ENCODE data around the gene SLC27A4.

SLC27A4 gene

GRCh38 chr9:128296340-128297220 lies 43.7 kb upstream of the SLC27A4 start:
- Histone ChIP-seq H3K4ac (ENCODE audit: low read length) (no peak overlapping the region), H2AFZ (ENCODE audit: low read length) (no peak overlapping the region), H2BK15ac (ENCODE audit: low read length) (no peak overlapping the region), H4K8ac (ENCODE audit: low read depth, low read length) (no peak overlapping the region), H3K9me3 (replicated peaks in 1 of 2; ENCODE audit: control insufficient read depth in 2 of 2, insufficient read depth in 1 of 2, low read depth in 1 of 2, low read length in 2 of 2) (no peaks in the 10 kb centered on the region), H3K36me3 (replicated peaks in 1 of 2; ENCODE audit: control insufficient read depth in 2 of 2, insufficient read depth in 2 of 2, low read length in 2 of 2) (no peaks in the 10 kb centered on the region), H2BK5ac (ENCODE audit: low read length) (no peak overlapping the region), H3K4me1 (ENCODE audit: control insufficient read depth in 2 of 2, insufficient read depth in 1 of 2, low read depth in 1 of 2, low read length in 2 of 2) (no peaks in the 10 kb centered on the region), H3K27me3 (ENCODE audit: control insufficient read depth in 3 of 3, insufficient read depth in 3 of 3, low read depth in 1 of 3, low read length in 3 of 3) (no peaks in the 10 kb centered on the region), H3K4me3 (ENCODE audit: low read length in 2 of 2) (peak overlapping the region in 1 of 2 donors; percentile 4), H2BK120ac (ENCODE audit: low read depth, low read length) (no peak overlapping the region), H3K27ac (replicated peaks; ENCODE audit: low read length) (no peak overlapping the region), H3K9ac (ENCODE audit: low read depth, low read length, poor library complexity) (no peak overlapping the region), H3K18ac (ENCODE audit: low read length) (no peak overlapping the region), H2BK12ac (ENCODE audit: low read length) (no peak overlapping the region), H3K14ac (ENCODE audit: low read length) (no peak overlapping the region), H3K79me1 (ENCODE audit: low read depth, low read length) (peaks cover 2% of the 10 kb centered on the region), H3K4me2 (ENCODE audit: insufficient read depth, low read length, poor library complexity, severe bottlenecking) (no peak overlapping the region), H3K23ac (ENCODE audit: low read depth, low read length, poor library complexity) (peak overlapping the region; percentile 34), H2AK5ac (ENCODE audit: low read depth, low read length) (no peak overlapping the region), H4K91ac (ENCODE audit: low read depth, low read length, poor library complexity) (no peak overlapping the region)
- WGBS, 2 donors (ENCODE audit: extremely low coverage in 2 of 2, insufficient read length in 2 of 2, insufficient replicate concordance in 1 of 2) = no CpG with 5 or more reads among the region's 16 CpGs
- no peak for DNase-seq (ENCODE audit: low spot score)

GRCh38 chr9:128297221-128297773 lies 43.0 kb upstream of the SLC27A4 start:
- DNase-seq (ENCODE audit: low spot score) = no peak
- H3K4me2 ChIP-seq (ENCODE audit: insufficient read depth, low read length, poor library complexity, severe bottlenecking) = no peak overlapping the region
- H3K23ac ChIP-seq (ENCODE audit: low read depth, low read length, poor library complexity) = no peak overlapping the region
- no peaks in the 10 kb centered on the region for H3K9me3 ChIP-seq (replicated peaks in 1 of 2; ENCODE audit: control insufficient read depth in 2 of 2, insufficient read depth in 1 of 2, low read depth in 1 of 2, low read length in 2 of 2)
- H3K4me3 ChIP-seq (ENCODE audit: low read length in 2 of 2) = no peak overlapping the region
- H2BK15ac ChIP-seq (ENCODE audit: low read length) = no peak overlapping the region
- H3K4ac ChIP-seq (ENCODE audit: low read length) = no peak overlapping the region
- H3K79me1 ChIP-seq (ENCODE audit: low read depth, low read length) = peaks cover 2% of the 10 kb centered on the region
- no peaks in the 10 kb centered on the region for H3K4me1 ChIP-seq (ENCODE audit: control insufficient read depth in 2 of 2, insufficient read depth in 1 of 2, low read depth in 1 of 2, low read length in 2 of 2)
- no peak overlapping the region for H4K91ac ChIP-seq (ENCODE audit: low read depth, low read length, poor library complexity)
- H3K18ac ChIP-seq (ENCODE audit: low read length) = no peak overlapping the region
- no peak overlapping the region for H2BK120ac ChIP-seq (ENCODE audit: low read depth, low read length)
- no peak overlapping the region for H2BK5ac ChIP-seq (ENCODE audit: low read length)
- no peak overlapping the region for H2AK5ac ChIP-seq (ENCODE audit: low read depth, low read length)
- H3K36me3 ChIP-seq (replicated peaks in 1 of 2; ENCODE audit: control insufficient read depth in 2 of 2, insufficient read depth in 2 of 2, low read length in 2 of 2) = no peaks in the 10 kb centered on the region
- H3K27ac ChIP-seq (replicated peaks; ENCODE audit: low read length) = no peak overlapping the region
- H3K14ac ChIP-seq (ENCODE audit: low read length) = no peak overlapping the region
- WGBS, 2 donors (ENCODE audit: extremely low coverage in 2 of 2, insufficient read length in 2 of 2, insufficient replicate concordance in 1 of 2) = no CpG with 5 or more reads among the region's 2 CpGs
- H2AFZ ChIP-seq (ENCODE audit: low read length) = no peak overlapping the region
- no peaks in the 10 kb centered on the region for H3K27me3 ChIP-seq (ENCODE audit: control insufficient read depth in 3 of 3, insufficient read depth in 3 of 3, low read depth in 1 of 3, low read length in 3 of 3)
- H2BK12ac ChIP-seq (ENCODE audit: low read length) = no peak overlapping the region
- no peak overlapping the region for H3K9ac ChIP-seq (ENCODE audit: low read depth, low read length, poor library complexity)
- no peak overlapping the region for H4K8ac ChIP-seq (ENCODE audit: low read depth, low read length)

GRCh38 chr9:128298535-128299482 lies 41.5 kb upstream of the SLC27A4 start:
- H2AK5ac ChIP-seq (ENCODE audit: low read depth, low read length) = no peak overlapping the region
- no peak for DNase-seq (ENCODE audit: low spot score)
- no peaks in the 10 kb centered on the region for H3K9me3 ChIP-seq (replicated peaks in 1 of 2; ENCODE audit: control insufficient read depth in 2 of 2, insufficient read depth in 1 of 2, low read depth in 1 of 2, low read length in 2 of 2)
- no peak overlapping the region for H3K4me3 ChIP-seq (ENCODE audit: low read length in 2 of 2)
- H2BK5ac ChIP-seq (ENCODE audit: low read length) = no peak overlapping the region
- no peak overlapping the region for H3K18ac ChIP-seq (ENCODE audit: low read length)
- no peak overlapping the region for H3K27ac ChIP-seq (replicated peaks; ENCODE audit: low read length)
- no peak overlapping the region for H4K8ac ChIP-seq (ENCODE audit: low read depth, low read length)
- H2BK120ac ChIP-seq (ENCODE audit: low read depth, low read length) = no peak overlapping the region
- no peak overlapping the region for H3K14ac ChIP-seq (ENCODE audit: low read length)
- no peaks in the 10 kb centered on the region for H3K4me1 ChIP-seq (ENCODE audit: control insufficient read depth in 2 of 2, insufficient read depth in 1 of 2, low read depth in 1 of 2, low read length in 2 of 2)
- no peak overlapping the region for H2BK12ac ChIP-seq (ENCODE audit: low read length)
- H2AFZ ChIP-seq (ENCODE audit: low read length) = no peak overlapping the region
- H3K4ac ChIP-seq (ENCODE audit: low read length) = no peak overlapping the region
- H3K36me3 ChIP-seq (replicated peaks in 1 of 2; ENCODE audit: control insufficient read depth in 2 of 2, insufficient read depth in 2 of 2, low read length in 2 of 2) = no peaks in the 10 kb centered on the region
- no CpG with 5 or more reads among the region's 20 CpGs for WGBS, 2 donors (ENCODE audit: extremely low coverage in 2 of 2, insufficient read length in 2 of 2, insufficient replicate concordance in 1 of 2)
- no peak overlapping the region for H3K23ac ChIP-seq (ENCODE audit: low read depth, low read length, poor library complexity)
- H3K4me2 ChIP-seq (ENCODE audit: insufficient read depth, low read length, poor library complexity, severe bottlenecking) = no peak overlapping the region
- H4K91ac ChIP-seq (ENCODE audit: low read depth, low read length, poor library complexity) = no peak overlapping the region
- no peak overlapping the region for H2BK15ac ChIP-seq (ENCODE audit: low read length)
- peaks cover 2% of the 10 kb centered on the region for H3K79me1 ChIP-seq (ENCODE audit: low read depth, low read length)
- no peaks in the 10 kb centered on the region for H3K27me3 ChIP-seq (ENCODE audit: control insufficient read depth in 3 of 3, insufficient read depth in 3 of 3, low read depth in 1 of 3, low read length in 3 of 3)
- H3K9ac ChIP-seq (ENCODE audit: low read depth, low read length, poor library complexity) = no peak overlapping the region
